Sciatic nerve (tissue), 2 donors: ENCODE results near the gene XRCC5. TPM values are rescaled to one million over a fixed set of nuclear protein-coding genes. Genes with fewer than 3 reads are reported as not detected.
"Not testable (repeated sequence)": the region's sequence is repeated elsewhere in the genome, so short reads cannot be mapped to it uniquely, and the experiment has no call there.

Experiments
- ATAC-seq: fragments of 200-7000 bp; cut with Tn5 transposase; one replicate; pipeline ENCODE4 v1.9.1; 2020; ENCODE audit warnings: mild to moderate bottlenecking, moderate library complexity
- DNase-seq: peaks from one replicate; pipeline ENCODE4 v3.0.0-alpha.2; 2020; ENCODE audit warnings: low spot score
- intact Hi-C: fragments of 100-400 bp; cut with DNase I; formaldehyde crosslinking; loops from one replicate; pipeline ENCODE4 v1.14.2; 2022
- total RNA-seq: library from RNA; stranded (reverse); fragmentation: NEBNext Ultra II Directional; extraction: Animal tissue kit (Norgen Biotek cat#: 25700); gene quantifications from one replicate; pipeline ENCODE4 v1.2.1, GENCODE V29; 2021
- donor health status: DM: no; HTN: no; CAD: no.
- donor health status: DM: no; HTN: no; CAD: no.

The XRCC5 gene
- total RNA-seq, 1 donor from 2014 or later: 173 TPM

DNA sequence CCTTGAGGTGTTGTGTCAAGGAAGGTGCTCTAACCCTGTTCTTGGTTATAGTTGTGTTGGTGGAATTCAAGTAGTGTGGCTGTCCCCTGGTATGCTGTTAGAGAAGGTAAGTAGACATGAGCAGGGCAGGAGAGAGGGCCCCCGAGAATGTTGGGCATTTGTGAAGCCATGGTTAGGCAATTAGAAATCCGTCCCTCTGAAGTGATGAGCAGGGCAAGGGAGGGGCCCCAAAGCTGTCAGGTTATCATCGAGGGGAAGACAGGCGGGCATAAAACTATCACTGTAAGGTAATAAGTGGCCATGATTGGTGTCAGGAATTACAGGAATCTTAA lies 5.2 kb downstream of the XRCC5 start:
- intact Hi-C loops: no loop called here
- DNase-seq: peak; percentile 60
- ATAC-seq: peak; percentile 21

DNA sequence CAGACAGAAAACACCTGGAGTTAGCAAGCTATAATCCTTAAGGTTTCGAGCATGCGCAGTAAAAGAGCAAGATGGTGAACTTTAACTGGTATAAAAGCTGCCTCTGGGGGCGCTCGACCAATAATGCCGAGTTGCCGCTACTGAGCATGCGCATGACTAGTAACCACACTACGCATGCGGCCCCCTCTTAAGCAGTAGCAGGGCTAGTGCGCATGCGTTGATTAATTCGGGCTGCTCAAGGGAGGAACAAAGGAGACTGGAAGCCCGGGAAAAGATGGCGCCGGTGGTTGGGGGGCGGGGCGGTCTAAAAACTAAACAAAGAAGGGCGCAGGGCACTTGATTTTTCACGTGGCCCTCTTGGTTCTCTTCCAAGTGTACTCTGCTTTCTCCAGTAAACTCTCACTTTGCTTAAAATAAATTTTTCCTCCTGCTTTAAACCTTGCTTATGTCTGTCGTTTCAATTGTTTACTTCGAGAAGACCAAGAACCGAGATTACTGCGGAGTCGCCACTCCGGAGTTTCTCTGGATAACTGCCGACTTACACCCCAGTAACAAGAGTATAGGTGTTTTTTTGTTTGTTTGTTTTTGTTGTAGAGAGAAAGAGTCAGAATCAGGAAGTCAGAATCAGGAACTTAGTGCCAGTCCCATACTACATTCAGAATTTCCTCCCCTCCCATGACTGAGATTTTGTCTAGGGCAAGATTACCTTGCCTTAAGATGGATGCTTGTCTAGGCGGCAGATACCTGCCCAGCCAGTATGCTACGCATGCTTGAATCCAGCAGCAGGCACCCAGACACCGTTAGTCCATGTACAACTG lies 5.8 kb downstream of the XRCC5 start:
- peak; percentile 99 for DNase-seq
- ATAC-seq: peak; percentile 99
- intact Hi-C loops: no loop called here

DNA sequence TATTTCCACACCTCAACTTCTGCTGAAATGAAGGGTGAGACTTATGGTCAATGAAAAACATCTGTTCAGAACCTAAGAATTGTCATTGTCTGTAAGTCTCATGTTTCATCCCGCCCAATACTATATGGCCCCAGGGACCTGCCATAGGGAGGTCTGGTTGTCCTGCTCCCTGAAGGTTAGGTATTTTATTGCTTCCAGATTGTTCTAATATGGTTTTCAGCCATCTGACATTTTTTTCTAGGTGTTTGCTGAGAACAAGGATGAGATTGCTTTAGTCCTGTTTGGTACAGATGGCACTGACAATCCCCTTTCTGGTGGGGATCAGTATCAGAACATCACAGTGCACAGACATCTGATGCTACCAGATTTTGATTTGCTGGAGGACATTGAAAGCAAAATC lies 7.3 kb downstream of the XRCC5 start:
- DNase-seq (no peak), ATAC-seq (no peak)
- intact Hi-C loops: no loop called here

DNA sequence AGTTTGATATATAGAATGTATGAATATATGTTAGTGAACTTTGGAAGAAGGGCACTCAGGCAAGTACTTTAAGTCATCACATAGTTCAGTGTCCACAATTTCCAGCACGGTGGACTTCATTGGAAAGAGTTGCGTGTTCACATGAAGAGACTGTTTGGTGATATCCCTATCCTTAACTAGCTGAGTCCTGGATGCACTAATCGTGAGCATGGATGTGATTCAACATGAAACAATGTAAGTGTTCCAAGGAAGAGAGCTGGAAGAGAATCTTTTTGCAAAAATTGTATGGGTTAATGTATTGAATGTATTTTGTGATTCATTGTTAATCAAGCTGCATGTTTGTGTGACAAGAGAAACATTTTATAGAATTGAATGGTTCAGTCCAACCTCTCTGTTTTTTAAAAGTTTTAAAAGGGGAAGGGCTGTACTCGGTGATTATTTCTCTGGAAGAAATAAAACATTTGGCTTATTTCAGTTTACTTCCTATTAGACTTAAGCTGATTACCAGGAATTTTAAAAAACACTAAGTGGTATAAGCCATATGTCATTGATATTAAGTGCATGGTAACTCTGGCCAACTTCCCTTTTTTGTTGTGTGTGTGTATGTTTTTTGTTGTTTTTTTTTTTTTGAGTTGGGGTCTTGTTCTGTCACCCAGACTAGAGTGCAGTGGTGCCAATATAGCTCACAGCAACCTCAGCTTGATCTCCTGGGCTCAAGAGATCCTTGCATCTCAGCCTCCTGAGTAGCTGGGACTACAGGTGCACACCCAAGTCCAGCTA lies 8.6 kb downstream of the XRCC5 start:
- ATAC-seq (no peak), DNase-seq (no peak)
- intact Hi-C loops: no loop called here

DNA sequence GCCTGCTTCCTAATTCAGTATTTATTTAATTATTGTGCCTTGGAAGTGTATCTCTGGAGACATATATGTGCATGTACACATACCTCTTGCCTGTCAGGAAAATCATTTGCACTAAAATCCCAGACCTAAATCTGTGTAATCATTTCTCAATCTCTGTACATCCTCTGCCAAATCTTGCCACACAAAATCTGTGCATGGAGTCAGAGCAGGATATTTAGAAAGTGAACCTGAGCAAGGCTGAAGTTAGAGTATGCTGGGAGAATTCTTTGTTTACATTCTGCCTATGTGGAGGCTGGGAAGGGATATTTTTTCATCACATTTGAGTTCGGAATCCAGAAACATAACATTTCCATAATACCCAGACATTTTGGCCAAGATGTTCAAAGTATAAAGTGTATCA lies 9.3 kb downstream of the XRCC5 start:
- no peak for ATAC-seq
- no peak for DNase-seq
- intact Hi-C loops: no loop called here

DNA sequence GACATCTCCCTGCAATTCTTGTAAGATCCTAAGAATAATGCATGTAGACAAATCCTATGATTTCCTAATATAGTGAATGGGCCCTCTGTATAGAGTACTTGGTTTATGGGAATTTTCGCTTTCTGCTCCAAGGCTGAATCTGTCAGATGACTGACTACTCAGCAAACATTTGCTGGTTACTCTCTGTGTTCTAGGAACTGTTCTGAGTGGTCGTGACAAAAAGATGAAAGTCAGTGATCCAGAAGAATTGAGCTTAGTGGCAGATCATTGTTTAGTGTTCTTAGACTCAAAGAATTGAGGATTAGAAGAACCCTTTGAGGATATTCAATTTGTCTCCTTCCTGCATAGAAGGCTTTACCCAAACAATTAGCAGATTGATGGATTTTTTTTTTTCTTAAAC lies 10.0 kb downstream of the XRCC5 start:
- intact Hi-C loops: no loop called here

DNA sequence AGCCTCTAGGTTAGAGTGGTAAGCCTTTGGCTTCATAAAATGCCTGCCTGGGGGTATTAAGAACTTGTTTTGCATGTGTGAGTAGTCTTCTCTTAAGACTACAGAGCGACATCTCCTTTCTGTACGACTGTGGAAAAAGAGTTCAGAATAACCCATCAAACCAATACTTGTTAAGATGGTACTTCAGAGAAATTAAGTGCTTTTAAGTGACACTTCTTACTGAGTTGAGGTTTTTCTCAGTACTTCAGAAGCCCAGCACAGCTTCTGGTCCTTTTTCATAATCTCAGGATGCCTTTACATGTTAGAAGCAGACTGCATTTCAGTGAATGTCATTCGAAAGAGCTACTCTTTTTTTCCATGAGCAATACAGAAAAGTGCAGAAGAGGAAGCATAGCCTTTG lies 10.8 kb downstream of the XRCC5 start:
- DNase-seq (no peak), ATAC-seq (no peak)
- intact Hi-C loops: no loop called here

More for the DNA sequence above, 10.0 kb downstream of the XRCC5 start:
- ATAC-seq (no peak), DNase-seq (no peak)

DNA sequence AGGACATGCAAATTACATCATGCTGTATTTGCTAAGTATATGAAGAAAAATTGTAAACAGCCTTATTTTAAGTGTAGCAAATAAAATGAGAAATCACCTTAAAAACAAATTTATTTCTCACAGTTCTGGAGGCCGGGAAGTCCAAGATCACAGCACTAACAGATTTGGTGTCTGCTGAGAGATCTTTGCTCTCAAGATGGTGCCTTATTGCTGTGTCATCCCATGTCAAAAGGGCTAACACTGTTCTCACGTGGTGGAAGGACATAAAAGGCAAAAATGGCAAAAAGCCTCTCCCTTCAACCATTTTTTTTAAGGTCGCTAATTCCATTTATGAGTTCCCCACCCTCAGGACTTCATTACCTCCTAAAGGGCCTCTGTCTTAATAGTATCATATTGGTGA lies 12.1 kb downstream of the XRCC5 start:
- DNase-seq (no peak), ATAC-seq (no peak)
- intact Hi-C loops: no loop called here

DNA sequence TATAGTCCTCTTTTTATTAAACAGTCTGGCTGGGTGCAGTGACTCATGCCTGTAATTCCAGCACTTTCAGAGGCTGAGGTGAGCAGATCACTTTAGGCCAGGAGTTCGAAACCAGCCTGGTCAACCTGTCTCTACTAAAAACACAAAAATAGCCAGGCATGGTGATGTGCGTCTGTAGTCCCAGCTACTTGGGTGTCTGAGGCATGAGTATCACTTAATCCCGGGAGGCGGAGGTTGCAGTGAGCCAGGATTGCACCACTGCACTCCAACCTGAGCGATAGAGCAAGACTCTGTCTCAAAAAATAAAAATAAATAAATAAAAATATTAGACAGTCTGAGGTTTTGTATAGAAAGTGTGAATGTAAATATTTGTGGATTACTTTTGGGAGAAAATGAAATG lies 17.8 kb downstream of the XRCC5 start:
- ATAC-seq (no peak), DNase-seq (no peak)
- intact Hi-C loops: no loop called here

DNA sequence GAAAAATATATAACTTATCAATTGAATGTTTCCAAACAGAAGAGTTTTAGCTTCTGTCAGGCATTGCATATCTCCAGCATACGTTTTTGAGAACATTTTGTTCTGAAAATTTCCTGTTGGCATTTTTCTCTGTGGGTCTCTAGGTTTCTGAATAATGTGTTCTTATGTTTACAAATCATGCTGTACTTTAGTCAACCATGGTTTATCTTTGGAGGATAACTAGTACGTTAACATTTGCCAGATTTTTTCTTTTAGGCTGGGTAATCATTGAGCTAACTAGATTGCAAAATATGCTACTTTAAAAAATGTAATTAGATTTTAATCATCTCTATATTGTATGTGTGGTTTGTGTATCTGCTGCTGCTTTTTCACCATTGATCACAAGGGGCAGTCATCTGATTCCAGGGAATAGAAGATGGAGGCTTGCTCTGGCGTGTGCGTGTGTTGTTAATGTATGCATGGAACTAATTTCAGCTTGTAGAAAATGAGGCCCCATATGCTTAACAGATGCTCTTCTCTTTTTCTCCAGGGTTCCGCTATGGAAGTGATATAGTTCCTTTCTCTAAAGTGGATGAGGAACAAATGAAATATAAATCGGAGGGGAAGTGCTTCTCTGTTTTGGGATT lies 21.3 kb downstream of the XRCC5 start:
- intact Hi-C loops: no loop called here
- ATAC-seq (no peak), DNase-seq (no peak)

DNA sequence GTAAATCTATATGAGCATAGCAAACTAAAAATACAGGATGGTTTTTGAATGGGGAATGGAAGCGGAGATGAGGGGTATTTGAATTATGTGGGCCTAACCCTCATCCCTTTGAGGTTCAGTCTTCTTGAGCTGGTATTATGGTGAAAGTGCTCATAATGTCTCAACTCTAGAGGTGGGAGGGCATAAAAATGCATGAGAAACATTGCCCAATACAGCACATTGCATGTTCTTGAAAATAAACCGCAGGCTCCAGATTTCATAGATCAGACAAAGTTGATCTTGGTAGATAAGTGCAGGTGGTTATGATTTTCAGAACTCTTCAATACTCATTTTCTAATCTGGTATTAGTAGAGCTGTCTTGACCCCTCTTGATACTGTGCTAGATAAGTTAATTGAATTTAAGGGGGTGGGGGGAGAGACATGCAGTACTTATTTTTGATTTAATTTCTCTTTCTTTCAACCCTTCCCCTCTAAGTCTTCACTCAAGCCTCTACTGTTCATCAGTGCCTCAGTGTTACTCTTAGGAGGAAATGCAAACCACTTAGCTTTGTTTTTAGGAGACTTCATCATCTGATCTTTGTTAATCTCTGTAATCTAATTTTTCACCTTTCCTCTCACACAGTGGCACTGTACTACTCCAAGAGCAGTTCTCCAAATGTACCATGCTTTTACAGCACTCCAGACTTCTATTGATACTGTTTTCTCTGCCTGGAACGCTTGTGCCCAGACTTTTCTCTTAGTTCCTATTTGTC lies 22.2 kb downstream of the XRCC5 start:
- intact Hi-C loops: no loop called here
- no peak for ATAC-seq
- DNase-seq: no peak

DNA sequence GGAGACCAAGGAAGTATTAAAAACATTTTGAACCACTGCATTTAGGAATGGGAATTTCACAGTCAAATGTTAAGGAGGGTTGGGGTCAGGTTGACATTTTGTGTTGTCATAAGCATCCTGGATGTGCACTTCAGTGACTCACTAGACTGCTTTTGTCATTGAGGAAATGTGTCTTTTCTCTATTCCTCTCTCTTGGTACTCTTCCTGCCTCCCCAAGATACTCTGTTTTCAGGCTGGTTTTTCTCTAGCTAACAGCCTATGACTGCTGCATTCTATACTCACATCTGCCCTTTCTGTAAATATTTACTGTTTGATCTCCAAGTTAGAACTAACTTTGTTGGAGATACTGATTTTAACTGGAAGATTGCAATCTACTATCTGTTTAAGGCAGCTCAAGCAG lies 23.4 kb downstream of the XRCC5 start:
- intact Hi-C loops: no loop called here
- no peak for DNase-seq
- ATAC-seq: no peak

DNA sequence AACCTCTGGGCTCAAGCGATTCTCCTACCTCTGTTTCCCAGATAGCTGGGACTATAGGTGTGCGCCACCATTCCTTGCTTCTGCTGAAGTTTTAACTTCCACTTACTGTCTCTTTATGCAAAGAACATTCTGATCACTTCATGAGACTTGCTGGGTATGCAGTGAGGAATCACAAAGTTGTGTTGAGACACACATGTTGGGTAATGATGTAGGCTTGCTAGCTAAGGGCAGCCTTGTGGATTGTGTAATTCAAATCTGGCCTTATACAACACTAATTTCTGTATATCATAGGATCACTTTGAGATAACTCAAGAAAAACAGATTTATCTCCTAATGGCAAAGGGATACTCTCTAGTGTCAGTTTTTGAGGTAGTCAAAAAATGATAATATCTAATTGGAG lies 24.2 kb downstream of the XRCC5 start:
- intact Hi-C loops: no loop called here
- DNase-seq: no peak
- ATAC-seq: no peak

DNA sequence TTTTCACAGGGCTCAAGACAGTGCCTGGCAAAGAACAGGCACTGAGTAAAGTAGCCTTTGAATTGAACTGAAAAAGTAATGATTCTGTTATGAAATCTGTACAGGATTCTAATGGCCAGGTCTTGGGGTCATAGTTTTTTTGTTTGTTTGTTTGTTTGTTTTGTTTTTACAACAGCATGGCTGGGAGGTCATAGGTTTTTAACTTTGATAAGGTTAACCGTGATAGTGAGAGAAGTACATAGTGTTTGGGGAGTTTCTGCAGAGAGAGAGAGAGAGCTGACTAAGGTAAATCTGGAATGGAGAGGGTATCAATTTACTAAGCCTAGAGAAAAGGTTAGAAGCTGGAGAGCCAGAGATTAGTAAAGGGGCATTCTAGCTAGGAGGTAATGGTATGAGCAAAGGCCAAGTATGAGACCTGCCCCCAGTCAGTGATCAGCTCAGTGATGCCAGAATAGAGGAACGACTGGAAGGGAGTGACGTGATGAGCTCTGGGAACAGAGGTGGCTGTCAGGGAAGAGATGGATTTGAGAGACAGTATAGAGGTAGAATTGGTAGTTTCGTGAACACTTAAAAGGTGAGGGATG lies 25.9 kb downstream of the XRCC5 start:
- ATAC-seq (no peak), DNase-seq (no peak)
- intact Hi-C loops: no loop called here

DNA sequence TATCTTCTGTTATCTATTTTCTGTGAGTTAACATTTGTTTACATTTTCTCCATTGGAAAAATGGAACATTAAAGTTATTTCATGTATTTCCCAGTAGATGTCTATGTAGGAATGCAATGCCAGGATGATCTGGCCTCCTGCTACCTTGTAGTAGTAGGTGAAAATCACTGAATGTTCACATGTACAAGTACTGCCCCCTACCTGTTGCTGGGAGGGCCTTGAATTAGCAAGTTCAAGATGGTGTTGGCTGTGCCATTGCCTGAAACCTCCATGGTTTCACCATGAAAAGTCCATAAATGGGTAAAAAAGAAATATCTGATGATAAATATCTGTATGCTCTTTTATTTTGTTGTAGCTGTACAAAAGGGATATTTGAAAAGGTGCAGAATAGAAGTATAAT lies 30.7 kb downstream of the XRCC5 start:
- intact Hi-C loops: no loop called here
- ATAC-seq: no peak
- DNase-seq: no peak

DNA sequence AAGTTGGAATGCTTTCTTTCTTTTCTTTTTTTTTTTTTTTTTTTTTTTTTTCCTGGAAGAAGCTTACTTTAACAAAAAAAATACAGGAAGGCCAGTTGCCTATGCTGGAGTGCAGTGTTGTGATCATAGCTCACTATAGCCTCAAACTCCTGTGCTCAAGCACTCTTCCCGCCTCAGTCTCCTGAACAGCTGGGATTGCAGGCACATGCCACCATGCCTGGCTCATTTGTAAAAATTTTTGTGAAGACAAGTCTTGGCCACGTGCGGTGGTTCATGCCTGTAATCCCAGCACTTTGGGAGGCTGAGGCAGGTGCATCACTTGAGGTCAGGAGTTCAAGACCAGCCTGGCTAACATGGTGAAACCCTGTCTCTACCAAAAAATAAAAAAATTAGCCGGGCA lies 32.4 kb downstream of the XRCC5 start:
- not testable (repeated sequence) for ATAC-seq

DNA sequence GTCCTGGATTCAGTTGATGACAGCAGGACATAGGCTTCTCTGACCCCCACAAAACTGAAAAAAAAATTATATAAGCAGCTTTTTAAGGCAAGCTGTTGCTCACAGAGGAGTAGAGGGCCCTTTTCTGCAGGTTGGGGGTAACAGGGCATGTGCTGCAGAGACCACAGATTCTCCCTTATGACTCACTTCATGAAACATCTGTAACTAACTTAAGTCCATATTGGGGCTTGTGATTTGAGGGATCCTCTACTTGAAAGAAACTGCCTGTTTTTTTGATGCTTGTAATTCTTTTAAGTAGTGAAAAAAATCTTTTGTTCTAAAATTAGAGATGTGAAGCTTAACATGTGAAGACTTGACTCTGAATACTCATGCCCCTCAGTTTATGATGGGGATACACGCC lies 33.4 kb downstream of the XRCC5 start:
- DNase-seq (no peak), ATAC-seq (no peak)
- intact Hi-C loops: no loop called here

More for the DNA sequence above, 32.4 kb downstream of the XRCC5 start:
- DNase-seq, intact Hi-C loops: not testable (repeated sequence)

DNA sequence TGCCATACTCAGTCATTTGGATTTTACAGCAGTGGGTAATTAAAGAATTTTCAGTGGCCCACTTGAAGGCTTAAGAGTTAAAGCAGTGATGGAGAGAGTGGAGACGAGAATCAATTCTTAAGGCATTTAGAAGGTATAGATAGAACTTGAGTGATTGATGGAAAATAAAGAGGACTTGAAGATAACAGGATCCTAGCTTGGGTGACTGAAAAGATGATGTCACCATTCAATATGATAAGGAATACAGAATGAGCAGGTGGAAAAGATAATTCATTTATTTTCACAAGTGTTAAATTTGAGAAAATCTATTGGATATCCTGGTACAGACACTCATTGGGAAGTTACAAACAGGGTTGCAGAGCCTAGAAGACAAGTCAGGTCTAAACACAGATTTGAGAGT lies 35.2 kb downstream of the XRCC5 start:
- ATAC-seq: no peak
- DNase-seq: no peak
- intact Hi-C loops: no loop called here

DNA sequence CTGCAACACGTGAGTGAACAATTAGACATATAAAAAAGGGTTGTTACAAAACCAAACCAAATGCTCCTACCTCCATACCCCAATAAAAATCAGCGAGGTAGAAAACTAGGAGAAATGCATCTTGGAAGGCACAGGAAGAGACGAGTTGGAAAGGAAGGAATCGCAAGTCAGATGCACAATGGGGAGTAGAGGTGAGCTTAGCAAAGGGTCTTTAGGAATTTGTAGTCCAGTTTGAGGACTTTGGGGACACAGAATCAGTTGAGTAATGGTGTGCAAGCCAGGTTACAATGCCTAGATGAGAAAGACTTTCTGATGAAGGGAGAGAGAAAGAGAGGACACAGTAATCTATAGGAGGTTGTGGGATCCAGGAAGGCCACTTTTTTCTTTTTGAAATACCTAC lies 35.7 kb downstream of the XRCC5 start:
- DNase-seq (no peak), ATAC-seq (no peak)
- intact Hi-C loops: no loop called here
